Neural progenitor cell (in vitro differentiated cells): ENCODE results near the gene RELN.

Experiments
- CTCF ChIP-seq: fragments of 200-600 bp; sonication (generic); IDR thresholded peaks from 2 replicates; pipeline ENCODE4 v1.5.1; 2017; ENCODE audit warnings: antibody characterized with exemption, mild to moderate bottlenecking
- EZH2 ChIP-seq: fragments of 200-600 bp; sonication (generic); IDR thresholded peaks from 2 replicates; pipeline ENCODE4 v1.6.1; 2017; ENCODE audit warnings: antibody characterized with exemption, mild to moderate bottlenecking, moderate library complexity

DNA sequence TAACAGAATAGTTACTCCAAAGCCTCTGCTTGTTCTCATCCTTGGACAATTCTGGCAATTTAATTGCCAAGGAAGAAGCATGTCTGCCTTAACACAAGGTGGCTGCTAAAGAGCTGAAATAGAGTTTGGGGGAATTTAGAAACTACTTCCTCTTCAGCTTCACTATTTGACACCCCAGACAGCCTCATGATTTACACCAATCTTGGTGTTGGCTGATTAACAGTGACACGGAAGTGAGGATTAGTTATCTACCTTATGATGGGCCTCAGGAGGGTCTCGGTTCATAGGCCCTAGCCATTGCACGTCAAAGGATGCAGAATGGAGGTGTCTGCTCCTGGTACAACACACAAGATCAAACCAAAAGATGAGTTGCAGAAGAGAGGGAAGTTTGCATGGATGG is 102.4 kb downstream of the RELN start:
- no peak for TF ChIP-seq CTCF
- no peak for TF ChIP-seq EZH2
